ENCODE results near the gene SNUPN.

- TF ChIP-seq CTCF (IDR thresholded peaks at IDR 0.05): no peak
- no peak for TF ChIP-seq POLR2AphosphoS5 (IDR thresholded peaks at IDR 0.05)
- no peak for TF ChIP-seq POLR2A (IDR thresholded peaks at IDR 0.05)
Measured at GRCh38 chr15:75644376-75644775, 18.9 kb upstream of the SNUPN start.
